Kidney tubule cell (primary cell): ENCODE measurements around the gene PTPRJ.

Experiments
- DNase-seq: peaks from one replicate; pipeline ENCODE4 v3.0.0-alpha.2; 2018; ENCODE audit warnings: low spot score

The PTPRJ gene

GRCh38 chr11:48040830-48041444 lies 60.6 kb downstream of the PTPRJ start:
- DNase-seq, result no peak

DNA sequence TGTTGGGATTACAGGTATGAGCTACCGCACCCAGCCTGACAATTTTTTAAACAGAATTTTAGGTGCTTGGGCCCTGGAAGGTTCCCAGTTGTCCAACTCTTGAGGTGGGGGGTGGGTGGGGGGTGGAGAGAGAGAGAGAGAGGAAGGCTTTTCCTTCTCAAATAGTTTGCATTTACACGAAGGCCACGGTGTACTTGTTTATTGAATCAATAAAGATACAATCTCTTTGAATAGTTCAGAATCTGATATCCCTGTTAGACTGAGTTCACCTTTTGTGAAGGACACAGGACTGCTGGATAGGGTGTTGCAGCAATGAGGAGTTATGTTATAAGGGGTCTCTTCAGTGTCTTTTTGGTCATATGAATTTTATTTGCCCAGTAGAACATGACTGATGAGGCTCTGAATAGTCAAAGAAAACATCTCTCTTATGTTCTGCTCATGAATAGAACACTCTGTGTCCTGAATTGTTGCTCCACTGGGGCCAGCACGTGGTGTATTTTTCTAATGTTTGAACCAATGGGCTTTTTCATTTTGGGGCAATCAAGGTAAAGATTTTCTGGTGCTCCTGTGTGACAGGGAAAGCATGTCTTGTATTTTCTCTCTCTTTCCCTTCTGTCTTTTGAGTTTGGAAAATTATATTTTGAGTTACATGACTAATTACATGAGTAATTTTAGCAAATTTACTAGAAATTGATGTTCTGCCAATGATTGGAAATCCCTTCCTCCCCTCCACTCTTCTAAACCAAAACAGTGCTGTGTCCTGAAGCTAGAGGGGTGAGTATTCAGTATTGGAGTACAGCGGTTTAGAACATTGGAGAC lies 61.7 kb downstream of the PTPRJ start:
- no peak for DNase-seq

- no peak for DNase-seq
Measured at GRCh38 chr11:48043111-48043990, 63.0 kb downstream of the PTPRJ start.

DNA sequence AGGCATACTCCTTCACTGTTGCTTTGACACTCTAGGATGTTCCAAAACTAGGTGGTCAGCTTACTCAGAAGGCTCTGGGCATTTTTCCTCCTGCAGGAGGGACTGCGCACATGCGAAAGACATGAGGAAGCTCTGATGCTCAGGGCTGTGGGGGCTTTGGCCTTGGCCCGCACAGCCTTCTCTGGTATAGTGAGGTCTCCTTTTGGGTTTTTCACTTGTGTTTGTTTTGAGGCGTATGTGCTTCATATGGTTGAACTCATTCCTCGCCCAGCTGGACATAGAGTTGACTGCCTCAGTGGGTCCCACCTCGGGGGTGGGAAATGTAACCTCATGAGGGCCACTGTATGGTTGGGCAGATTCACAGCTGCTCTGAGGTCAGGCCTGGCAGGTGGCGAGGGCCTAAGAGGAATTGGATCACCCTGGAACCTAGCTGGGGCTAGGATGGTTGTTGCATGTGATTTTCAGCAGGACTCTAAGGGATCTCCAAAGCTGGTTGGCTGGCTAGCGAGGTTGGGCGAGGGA lies 63.7 kb downstream of the PTPRJ start:
- no peak for DNase-seq

DNA sequence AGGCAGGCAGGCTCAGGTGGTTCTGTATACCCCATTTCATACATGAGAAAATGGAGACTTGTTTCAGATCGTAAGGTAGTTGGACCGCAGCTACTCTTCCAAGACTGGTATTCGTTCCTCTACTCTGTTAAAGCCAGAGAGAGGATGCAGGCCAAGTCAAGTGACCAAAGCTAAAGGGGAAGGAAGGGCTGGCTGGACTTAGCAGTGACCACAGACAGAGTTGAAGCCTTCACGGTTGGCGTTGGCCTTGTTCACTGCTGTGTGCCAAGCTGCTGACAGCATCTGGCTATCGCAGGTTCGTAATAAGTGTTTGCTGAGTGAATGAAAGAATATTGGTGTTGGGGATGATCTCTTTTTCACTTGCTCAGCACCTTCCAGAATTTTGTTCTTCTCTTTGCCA lies 64.2 kb downstream of the PTPRJ start:
- no peak for DNase-seq

GRCh38 chr11:48045536-48045935 lies 65.2 kb downstream of the PTPRJ start:
- DNase-seq, result no peak

DNA sequence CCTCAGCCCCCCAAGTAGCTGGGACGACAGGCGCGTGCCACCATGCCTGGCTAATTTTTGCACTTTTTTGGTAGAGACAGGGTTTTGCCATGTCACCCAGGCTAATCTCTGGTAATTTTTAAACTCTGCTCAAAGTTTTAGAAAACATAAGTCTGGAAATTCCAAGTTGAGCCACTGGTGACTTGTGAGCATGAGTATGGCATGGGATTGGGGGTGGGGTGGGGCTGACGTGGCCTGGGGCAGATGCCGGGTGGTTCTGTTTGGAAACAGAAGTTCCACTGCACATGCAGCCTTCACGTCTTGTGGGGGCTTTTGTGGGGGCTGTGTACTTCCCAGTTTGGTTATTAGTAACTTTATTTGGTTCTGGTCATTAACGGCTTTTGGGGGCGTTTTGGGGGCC lies 67.3 kb downstream of the PTPRJ start:
- DNase-seq, result peak; percentile 88

GRCh38 chr11:48049036-48049435 lies 68.7 kb downstream of the PTPRJ start:
- peak; percentile 36 for DNase-seq

- DNase-seq, result no peak
Measured at GRCh38 chr11:48050304-48050703, 69.9 kb downstream of the PTPRJ start.

DNA sequence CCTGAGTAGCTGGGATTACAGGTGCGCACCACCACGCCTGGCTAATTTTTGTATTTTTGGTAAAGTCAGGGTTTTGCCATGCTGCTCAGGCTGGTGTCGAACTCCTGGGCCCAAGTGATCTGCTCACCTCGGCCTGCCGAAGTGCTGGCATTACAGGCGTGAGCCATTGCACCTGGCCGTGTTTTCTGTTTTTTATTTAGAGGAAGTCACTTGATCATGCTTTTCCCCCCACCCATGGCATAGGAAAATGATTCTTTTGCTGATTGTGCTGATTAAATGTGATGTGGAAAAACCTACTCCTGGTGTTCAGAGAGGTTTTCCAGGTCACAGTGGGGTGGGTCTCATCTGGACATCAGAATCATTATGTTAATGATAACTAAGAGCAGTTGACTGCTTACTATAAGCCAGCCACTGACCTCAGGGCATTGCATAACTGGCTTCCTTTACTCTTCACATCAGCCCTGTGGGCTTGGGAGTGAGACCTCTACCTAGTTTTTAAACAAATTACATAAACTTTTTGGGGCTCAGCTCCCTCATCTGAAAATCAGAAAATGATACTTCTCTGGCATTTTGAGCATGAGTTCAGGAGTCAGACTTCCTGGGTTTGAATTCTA lies 71.0 kb downstream of the PTPRJ start:
- DNase-seq, result no peak

DNA sequence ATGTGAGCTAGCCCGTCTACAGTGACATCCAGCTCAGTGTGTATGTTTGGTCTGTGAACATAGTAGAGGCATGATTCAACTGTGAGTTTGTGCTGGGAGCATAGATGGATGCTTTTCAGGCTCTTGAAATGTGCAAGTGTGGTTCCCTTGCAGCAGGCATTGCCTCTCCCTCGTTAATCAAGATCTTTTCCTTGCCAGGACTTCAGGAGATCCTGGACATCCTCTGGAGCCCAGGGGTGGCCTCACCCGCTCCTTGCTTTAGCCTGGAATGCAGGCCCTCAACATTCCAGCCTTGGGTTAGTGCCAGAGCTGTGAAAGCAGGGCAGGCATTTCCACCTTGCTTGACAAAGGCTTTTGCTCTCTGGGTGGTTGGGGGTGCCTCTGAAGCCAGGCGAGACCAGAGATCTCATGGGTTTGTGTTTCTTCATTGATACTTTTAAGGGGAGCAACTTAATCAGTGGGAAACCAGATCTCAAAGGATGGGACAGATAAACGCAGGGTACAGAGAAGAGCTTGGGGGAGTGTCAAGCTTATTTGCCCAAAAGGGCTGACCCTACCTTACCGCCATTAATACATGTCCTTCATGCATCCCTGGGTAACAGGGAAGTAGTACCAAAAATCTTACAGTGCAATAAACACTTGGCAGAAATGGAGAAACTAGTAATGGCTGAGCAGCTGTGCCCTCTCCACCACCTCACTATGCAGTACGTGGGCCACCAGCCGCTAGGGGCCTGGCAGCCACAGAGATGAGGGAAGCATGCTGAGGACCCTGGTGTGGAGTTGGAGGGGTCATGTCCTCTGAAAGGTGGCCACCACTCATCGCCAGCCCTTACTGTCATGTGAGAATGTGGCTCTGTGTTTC lies 72.1 kb downstream of the PTPRJ start:
- DNase-seq, result peak; percentile 92

DNA sequence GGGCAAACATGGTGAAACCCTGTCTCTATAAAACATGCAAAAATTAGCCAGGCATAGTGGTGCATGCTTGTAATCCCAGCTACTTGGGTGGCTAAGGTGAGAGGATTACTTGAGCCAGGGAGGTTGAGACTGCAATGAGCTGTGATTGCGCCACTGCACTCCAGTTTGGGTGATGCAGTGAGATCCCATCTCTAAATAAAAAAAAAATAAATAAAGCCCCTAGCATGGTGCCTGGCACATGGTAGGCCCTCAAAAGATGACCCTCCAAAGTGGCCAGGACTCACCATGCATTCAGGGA lies 74.6 kb downstream of the PTPRJ start:
- DNase-seq, result no peak

DNA sequence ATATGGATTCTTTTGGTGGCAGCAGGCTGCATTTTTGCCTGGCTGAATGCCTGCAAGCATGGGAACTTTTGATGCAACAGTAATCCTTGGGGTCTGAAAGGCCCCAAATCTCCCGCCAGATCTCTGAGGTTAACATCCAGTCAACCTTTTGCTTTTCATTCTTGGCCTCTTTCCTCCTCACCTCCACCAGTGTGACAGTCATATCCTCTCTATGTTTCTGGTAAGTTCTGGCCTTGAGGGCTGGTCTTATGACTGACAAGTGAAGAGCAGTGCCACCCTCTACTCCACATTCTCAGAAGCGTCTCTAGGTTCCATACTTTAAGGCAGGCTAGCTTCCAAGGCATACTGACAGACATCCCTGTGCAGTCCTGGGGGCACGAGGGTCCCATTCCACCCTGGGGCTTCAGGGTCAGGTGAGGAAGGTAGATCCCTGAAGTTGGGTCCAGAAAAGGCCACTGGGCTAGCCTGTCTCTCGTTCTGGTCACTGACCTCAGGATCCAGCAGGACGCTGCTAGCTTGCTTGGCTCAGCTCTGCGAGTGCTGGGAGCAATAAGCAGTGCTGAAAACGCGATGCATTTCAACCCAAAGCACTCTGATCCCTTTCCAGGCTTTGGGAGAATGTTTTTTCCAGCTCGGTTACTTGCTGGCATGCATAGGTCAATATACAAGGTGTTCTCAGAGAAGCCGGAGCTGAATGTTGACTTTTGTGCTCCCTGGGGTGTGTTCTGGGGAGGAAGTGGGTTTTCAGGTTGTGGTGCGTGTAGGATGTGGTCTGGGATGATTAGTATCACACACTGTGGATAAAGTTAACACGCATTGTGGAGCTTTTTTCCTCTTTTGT lies 75.2 kb downstream of the PTPRJ start:
- peak; percentile 96 for DNase-seq

DNA sequence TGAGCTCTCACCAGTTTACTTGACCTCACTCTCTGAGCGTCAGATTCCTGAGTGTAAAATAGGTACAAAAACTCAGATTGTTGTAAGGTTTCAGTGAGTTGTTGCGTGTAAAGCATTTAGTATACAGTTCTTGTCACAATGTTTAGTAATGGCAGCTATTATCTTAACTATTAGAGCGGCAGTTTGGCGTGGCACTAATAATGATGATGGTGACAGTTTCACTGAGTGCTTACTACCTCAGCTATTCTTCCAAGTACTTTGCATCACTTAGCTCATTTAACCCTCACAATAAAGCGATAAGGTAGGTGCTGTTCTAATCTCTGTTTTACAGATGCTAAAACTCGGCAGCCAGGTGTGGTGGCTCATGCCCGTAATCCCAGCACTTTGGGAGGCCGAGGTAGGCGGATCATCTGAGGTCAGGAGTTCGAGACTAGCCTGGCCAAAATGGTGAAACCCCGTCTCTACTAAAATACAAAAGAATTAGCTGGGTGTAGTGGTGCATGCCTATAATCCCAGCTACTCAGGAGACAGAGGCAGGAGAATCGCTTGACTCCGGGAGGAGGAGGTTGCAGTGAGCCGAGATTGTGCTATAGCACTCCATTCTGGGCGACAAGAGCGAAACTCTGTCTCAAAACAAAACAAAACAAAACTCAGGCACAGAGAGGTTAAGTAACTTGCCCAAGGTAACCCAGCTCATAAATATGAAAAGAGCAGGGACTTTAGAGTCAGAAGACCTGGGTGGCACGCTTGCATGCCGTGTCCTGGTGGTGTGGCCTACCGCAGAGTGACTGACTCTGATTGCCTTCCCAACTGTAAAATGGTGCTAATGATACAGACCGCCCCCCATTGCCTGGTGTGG lies 76.2 kb downstream of the PTPRJ start:
- no peak for DNase-seq

DNA sequence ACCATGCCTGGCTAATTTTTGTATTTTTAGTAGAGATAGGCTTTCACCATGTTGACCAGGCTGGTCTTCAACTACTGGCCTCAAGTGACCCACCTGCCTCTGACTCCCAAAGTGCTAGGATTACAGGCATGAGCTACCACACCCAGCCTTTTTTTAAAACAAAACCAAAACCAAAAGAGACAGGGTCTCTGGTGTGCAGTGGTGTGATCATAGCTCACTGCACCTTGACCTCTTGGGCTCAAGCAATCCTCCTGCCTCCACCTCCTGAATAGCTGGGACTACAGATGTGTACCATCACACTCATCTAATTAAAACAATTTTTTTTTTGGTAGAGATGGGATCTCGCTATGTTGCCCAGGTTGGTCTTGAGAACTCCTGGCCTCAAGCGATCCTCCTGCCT lies 77.7 kb downstream of the PTPRJ start:
- DNase-seq, result no peak

- DNase-seq, result no peak
Measured at GRCh38 chr11:48058788-48059187, 78.4 kb downstream of the PTPRJ start.

- peak; percentile 57 for DNase-seq
Measured at GRCh38 chr11:48062649-48063048, 82.3 kb downstream of the PTPRJ start.

- DNase-seq, result peak; percentile 93
Measured at GRCh38 chr11:48063424-48063978, 83.1 kb downstream of the PTPRJ start.

GRCh38 chr11:48064306-48064705 lies 83.9 kb downstream of the PTPRJ start:
- peak; percentile 71 for DNase-seq
